Germinal center (tissue), 1 donor: ENCODE results near the gene NUFIP2.
"Not testable (repeated sequence)": the region's sequence is repeated elsewhere in the genome, so short reads cannot be mapped to it uniquely, and the experiment has no call there.

Source experiments
- DNase-seq: peaks from one replicate; pipeline ENCODE4 v3.0.0; 2012; ENCODE audit warnings: mixed read lengths, low spot score

NUFIP2 gene

DNA sequence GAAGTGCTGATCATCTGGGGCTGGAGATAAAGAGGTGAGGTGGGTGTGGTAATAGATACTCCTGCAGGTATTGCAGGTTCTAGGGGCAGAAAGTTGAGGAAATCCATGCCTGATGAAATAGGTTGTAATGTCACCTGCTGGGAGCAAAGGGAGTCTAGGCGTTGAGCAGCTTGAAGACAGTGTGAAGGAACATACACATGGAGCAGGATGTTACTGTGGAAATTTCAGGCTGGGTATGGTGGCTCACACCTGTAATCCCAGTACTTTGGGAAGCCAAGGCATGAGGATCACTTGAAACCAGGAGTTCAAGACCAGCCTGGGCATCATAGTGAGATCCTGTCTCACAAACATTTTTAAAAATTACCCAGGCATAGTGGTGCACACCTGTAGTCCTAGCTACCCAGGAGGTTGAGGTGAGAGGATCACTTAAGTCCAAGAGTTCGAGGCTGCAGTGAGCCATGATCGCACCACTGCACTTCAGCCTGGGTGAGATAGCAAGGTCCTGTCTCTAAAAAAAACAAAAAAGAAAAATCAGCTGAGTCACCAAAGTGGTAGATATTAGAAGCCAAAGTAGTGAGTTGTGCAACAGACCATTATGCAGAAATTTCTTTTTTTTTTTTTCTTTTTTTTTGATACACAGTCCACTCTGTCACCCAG lies 56.3 kb downstream of the NUFIP2 start:
- DNase-seq = no peak

DNA sequence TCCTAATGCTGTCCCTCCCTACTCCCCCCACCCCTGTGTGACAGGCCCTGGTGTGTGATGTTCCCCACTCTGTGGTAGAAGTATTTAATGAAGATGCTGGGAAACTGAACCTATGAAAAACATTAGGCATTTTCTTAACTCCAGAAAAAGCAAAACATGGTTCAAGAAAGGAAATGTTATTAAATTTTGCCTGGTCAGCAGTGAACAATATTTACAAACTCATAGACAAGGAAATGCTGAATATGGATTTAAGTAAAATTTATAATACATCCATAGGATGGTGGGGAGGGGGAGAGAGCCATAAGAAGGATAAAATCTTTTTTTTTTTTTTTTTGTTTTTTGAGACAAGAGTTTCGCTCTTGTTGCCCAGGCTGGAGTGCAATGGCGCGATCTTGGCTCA lies 58.0 kb downstream of the NUFIP2 start:
- DNase-seq = no peak

DNA sequence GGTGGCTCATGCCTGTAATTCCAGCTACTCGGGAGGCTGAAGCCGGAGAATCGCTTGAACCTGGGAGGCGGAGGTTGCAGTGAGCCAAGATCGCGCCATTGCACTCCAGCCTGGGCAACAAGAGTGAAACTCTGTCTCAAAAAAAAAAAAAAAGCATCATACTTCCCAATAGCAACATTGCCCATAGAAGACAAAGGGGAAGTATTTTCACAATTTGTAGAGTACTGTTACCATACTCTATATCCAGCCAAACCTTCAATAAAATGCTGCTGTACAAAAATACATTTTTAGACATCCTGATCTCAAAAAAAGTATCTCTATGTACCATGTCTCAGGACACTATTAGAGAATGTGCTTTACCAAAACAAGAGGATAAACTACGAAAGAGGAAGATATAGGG lies 59.0 kb downstream of the NUFIP2 start:
- not testable (repeated sequence) for DNase-seq

DNA sequence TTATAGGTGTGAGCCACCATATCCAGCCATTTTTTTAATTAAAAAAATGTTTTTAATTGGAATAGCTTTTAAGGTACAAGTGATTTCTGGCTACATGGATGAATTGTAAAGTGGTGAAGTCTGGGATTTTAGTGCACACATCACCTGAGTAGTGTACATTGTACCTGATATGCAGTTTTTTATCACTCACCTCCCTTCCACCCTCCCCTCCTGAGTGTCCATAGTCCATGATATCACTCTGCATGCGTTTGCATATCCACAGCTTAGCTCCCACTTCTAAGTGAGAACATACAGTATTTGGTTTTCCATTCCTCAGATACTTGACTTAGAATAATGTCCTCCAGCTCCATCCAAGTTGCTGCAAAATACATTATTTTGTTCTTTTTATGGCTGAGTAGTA lies 60.6 kb downstream of the NUFIP2 start:
- no peak for DNase-seq

DNA sequence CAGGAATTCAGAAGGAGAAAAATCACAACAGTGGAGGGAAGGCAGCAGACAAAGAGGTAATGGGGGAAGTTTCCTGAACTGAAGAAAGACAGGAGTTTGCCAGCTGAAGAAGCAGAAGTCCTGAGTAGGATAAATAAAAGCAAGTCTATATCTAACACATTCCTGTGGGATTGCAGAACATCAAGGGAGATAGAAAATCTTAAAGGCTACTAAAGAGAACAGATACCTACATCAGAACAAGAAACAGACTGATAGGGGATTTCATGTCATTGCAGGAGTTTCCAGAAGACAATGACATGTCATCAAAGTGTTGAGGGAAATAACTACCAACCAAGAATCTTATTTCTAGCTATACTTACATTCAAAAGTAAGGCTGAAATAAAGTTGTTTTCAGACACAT lies 68.6 kb downstream of the NUFIP2 start:
- DNase-seq = no peak

DNA sequence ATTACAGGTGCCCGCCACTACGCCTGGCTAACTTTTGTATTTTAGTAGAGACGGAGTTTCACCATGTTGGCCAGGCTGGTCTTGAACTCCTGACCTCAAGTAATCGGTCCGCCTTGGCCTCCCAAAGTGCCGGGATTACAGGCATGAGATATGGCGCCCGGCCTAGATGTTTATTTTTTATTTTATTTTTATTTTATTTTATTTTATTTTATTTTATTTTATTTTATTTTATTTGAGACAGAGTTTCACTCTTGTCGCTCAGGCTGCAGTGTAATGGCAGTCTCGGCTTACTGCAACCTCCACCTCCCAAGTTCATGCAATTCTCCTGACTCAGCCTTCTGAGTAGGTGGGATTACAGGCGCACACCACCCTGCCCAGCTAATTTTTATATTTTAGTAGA lies 72.6 kb downstream of the NUFIP2 start:
- not testable (repeated sequence) for DNase-seq

DNA sequence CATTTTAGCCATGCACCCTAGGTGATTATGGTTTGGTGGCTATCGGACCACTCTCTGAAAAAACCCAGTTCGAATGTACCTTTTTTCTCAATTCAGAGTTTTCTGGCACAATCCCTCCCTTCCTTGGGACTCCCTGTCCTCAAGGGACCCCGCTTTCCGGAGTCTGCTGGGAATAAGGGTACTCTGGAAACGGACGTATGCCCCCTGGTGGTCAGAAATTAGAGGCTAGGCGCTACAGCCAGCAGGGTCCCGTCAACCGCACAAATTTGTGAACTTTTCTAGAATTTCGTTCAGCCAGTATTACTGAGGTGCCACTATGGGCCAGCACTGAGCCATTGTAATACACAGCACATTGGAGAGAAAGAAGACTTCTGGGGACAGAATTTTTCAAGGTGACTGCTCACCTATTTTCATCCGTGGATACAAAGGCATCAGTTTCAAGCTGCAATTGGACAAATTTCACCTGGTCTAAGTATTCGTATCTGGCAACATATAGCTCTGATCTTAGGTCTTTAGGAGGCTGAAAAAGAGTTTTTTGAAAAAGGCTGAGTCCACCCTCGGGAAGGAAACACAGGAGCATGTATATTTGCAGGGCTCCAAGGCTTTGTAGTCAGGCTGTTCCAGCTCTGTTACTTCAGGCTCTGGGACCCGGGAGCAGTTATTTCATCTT lies 74.4 kb downstream of the NUFIP2 start:
- peak; percentile 84 for DNase-seq

DNA sequence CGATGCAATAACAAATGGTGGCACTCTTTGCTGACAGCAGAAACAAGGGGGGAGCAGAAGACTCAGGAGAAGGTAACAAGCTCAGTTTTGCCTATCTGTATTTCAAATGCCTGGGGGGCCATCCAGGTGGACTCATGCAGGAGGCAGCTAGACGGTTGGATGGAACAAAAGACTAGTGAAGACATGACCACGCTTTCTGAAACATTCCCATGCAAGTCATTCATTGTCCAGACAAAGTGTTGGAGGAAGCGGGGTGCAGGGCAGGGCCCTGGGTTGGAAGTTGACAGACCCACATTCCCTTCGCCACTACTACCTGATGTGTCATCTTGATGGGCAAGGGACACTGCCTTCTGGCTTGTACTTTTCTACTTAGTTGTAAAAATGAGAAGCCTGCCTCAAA lies 77.1 kb downstream of the NUFIP2 start:
- no peak for DNase-seq

DNA sequence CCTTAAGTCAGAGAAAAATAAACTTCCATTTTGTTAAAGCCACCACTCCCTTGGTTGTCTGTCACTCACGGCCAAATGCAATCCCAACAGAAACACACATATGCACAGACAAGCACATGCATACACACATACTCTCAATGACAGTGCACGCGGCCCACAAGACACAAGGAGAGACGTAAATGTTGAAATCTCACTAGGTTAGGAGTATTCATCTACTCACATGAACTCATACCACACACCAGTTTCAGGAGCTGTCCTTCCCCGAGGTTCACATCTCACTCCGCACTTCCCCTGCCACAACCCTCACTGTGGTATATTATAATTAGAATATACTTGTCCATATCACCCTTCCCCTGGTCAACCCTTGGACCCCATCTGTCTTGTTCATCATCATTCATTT lies 77.8 kb downstream of the NUFIP2 start:
- DNase-seq = no peak

DNA sequence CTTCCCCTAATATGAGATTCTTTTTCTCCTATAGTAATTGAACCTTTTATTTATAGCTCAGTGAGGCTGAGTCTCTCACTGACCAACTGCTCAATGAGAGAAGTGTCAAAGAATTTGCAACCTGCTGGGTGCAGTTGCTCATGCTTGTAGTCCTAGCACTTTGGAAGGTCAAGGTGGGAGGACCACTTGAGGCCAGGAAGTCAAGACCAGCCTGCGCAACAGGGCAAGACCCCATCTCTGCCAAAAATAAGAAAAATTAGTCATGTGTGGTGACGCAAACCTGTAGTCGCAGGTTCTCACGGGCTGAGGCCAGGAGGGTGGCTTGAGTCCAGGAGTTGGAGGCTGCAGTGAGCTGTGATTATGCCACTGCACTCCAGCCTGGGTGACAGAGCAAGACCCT lies 78.2 kb downstream of the NUFIP2 start:
- no peak for DNase-seq

DNA sequence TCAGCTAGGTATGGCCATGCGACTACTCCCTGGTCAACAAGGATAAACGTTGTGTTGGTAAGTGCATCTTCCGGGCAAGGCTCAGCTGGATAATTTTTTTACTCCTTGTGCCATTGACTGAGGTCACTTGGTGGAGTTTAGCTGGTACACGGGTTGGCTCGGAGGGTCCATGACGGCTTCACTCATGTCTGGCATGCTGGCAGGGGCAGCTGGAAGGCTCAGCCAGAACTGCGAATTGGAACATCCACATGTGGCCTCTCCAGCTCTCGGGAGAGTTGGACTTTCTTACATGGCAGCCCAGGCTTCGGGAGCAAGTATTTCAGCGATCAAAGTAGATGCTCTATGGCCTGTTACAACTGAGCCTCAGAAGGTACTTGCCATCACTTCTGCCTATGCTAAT lies 78.8 kb downstream of the NUFIP2 start:
- no peak for DNase-seq

DNA sequence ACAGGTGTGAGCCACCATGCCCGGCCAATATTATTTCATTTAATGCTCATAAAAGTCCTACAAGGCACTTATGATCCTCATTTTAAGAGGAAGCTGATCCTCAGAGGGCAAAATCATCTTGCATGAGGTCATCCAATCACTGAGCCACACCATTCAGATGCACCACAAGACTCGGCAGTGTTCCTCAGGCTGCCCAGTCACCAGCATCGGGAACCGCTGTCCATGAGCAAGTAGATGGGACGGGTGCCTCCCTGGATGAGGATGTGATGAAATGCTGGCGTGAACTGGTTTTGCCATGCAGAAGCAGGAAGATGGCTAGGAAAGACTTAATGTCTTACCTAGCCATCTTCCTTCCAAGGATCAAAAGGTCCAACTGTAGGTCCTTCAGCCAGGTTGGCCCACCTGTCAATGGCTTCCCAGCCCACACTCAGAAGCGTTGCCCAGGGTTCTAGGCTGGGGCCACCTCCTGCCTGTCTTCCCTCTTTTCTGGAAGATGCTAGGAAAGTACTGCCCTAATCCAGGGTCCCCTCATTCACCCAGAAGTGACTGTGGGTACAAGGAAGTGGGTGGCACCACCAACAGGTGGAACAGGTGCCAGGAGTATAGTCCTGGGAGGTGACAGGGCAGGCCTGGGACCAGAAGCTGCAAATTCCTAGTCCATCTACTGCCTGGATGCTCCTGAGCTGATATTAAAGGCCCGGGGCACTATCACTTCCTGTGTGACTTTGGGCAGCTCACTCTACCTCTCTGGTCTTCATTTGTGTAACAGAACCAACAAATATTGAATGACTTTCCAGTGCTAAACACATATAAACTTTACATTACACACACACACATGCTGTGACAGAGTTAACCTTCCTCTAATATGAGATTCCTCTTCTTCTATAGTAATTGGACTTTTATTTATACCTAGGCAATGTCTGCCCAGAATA lies 79.5 kb downstream of the NUFIP2 start:
- DNase-seq = no peak

DNA sequence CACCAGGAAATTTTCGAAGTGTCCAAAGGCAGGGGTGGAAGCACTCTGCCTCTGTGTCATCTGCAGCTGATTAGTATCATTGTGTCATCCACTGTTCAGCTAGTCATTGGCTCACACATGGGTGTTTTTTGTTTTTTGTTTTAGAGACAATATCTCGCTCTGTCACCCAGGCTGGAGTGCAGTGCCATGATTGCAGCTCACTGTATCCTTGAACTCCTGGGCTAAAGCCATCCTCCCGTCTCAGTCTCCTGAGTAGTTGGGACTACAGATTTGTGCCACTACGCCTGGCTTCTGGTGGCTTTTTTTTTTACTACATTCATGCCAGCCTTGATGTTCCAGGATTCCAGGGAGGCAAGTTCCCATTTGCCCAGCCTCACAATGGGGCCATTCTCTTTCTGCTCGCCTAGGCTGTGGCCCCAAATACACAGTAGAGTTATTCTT lies 81.2 kb downstream of the NUFIP2 start:
- DNase-seq = no peak

DNA sequence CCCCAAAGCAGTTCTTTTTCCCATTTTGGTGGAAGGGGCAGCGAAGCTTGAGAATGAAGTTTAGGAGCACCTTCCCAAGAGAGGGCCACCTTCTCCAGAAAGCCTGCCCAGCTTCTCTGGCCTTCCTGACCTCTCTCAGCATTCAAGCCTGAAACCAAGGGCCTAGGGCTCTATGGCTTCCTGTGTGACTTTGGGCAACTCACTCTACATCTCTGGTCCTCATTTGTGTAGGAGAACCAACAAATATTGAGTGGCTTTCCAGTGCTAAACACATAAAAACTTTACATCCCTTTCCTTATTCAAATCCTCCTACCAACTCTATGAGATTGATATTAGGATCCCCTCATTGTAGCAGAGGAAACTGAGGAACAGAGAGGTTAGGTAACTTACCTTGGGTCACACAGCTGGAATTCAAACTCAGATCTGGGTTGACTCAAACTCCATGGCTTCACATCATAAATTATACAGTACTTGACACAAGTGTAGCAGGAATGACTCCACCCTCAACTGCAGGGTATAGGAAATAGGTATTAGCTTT lies 81.8 kb downstream of the NUFIP2 start:
- no peak for DNase-seq

DNA sequence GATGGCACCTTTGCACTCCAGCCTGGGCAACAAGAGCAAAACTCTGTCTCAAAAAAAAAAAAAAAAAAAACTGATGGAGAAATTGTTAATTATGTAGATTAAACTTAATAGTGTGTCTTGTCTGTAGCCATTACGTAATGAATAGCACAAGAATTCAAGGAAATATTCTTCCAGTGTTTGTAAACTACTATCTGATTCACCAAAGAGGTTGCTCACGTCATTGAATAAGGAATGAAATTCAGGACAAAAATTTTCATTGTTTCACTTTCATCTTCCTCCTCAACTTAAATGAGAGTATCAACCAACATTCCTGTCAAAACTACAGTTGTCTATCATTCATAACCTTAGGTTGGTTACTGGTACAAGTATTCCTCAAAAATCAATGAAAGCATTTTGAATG lies 83.1 kb downstream of the NUFIP2 start:
- DNase-seq = no peak

DNA sequence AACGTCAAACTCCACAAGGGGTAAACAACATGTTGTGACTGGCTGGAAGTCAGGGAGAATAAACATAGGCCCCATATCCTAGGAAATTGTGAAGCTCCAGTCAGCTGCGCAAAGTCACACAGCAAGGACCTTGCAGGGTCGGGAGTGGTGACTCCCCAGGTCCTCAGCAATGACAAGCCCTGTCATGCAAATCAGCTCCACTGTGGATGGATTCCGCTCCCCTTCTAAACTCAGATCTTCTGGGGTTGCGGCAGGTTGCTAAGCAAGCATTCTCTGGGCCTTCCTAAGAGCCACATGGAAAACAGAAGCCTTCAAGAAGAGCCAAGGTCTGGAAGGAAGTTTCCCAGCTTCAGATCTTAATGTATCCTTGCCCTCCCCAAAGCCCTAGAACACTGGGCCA lies 84.9 kb downstream of the NUFIP2 start:
- DNase-seq = no peak

DNA sequence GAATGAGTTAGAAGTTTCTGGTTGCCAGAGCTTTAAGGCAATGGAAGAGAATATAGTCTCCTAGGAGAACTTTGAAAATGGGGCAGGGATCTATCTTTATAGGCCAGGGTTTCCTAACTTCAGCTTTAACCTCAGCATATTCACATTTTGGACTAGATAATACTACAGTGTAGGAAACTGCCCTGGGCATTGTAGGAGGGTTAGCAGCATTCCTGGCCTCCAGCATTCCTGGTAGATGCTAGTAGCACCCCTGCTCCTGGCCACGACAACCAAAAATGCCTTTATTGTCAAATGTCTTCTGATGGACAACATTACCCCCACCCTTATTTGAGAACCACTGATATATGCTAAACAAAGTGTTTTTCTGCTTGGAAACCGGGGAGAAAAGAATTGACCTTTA lies 86.0 kb downstream of the NUFIP2 start:
- DNase-seq = no peak
